ENCODE data around the gene SHROOM3. TPM values are rescaled to one million over a fixed set of nuclear protein-coding genes. Genes with fewer than 3 reads are reported as not detected.

SHROOM3 gene
- total and polyA plus RNA-seq, 2 donors (not counting 1 experiment from before 2014, with no cell fraction given): 0.91 to 1.5 TPM

DNA sequence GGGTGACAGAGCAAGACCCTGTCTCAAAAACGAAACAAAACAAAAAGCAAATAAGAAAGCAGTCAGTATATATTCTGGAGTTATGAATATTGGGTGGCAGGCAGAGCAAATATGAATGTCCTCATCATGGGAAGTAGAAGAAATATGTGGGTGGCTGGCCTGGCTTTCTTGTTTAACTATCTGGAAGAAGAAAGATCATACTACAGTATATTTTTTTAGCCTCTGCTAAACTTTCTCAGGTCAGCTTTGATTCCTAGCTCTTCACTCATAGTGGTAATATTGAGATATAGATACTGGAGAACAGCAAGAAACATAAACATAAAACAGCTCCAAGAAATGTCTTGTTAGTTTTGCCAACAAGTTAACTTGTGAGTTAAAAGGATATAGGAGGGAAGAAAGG lies 270.4 kb downstream of the SHROOM3 start:
- H3K4me1 Mint-ChIP-seq: no peaks in the 10 kb centered on the region
- Histone ChIP-seq H3K9ac (ENCODE audit: low read length) (no peak overlapping the region), H3K4me1 (ENCODE audit: control insufficient read depth in 2 of 2, insufficient read depth in 2 of 2, low read length in 2 of 2) (no peaks in the 10 kb centered on the region), H3K4me3 (ENCODE audit: control extremely low read depth in 1 of 5, extremely low read depth in 1 of 5, insufficient read depth in 1 of 5, low read depth in 2 of 5, low read length in 4 of 5) (no peak overlapping the region), H3K36me3 (replicated peaks in 1 of 2; ENCODE audit: control extremely low read depth in 1 of 2, control insufficient read depth in 1 of 2, extremely low read depth in 1 of 2, insufficient read depth in 2 of 2, low read length in 1 of 2) (no peaks in the 10 kb centered on the region), H3K79me2 (ENCODE audit: control insufficient read depth, insufficient read depth, low read length) (no peaks in the 10 kb centered on the region), H3K27ac (ENCODE audit: low read length in 2 of 2) (no peak overlapping the region), H3K9me3 (ENCODE audit: control extremely low read depth in 1 of 3, control insufficient read depth in 2 of 3, insufficient read depth in 1 of 3, low read length in 2 of 3) (no peaks in the 10 kb centered on the region), H4K20me1 (ENCODE audit: control insufficient read depth, insufficient read depth, low read length, poor library complexity, severe bottlenecking) (no peaks in the 10 kb centered on the region), H3K4me2 (replicated peaks; ENCODE audit: low read depth, low read length, poor library complexity, severe bottlenecking) (no peak overlapping the region), H2AFZ (ENCODE audit: insufficient read depth, low read depth, low read length, poor library complexity, severe bottlenecking) (no peak overlapping the region), H3K27me3 (replicated peaks in 1 of 4; ENCODE audit: control extremely low read depth in 1 of 4, control insufficient read depth in 3 of 4, insufficient read depth in 4 of 4, low read length in 3 of 4) (no peaks in the 10 kb centered on the region)
- intact Hi-C loops (cut with micrococcal nuclease): no loop called here
- TF ChIP-seq, protein P1, sequence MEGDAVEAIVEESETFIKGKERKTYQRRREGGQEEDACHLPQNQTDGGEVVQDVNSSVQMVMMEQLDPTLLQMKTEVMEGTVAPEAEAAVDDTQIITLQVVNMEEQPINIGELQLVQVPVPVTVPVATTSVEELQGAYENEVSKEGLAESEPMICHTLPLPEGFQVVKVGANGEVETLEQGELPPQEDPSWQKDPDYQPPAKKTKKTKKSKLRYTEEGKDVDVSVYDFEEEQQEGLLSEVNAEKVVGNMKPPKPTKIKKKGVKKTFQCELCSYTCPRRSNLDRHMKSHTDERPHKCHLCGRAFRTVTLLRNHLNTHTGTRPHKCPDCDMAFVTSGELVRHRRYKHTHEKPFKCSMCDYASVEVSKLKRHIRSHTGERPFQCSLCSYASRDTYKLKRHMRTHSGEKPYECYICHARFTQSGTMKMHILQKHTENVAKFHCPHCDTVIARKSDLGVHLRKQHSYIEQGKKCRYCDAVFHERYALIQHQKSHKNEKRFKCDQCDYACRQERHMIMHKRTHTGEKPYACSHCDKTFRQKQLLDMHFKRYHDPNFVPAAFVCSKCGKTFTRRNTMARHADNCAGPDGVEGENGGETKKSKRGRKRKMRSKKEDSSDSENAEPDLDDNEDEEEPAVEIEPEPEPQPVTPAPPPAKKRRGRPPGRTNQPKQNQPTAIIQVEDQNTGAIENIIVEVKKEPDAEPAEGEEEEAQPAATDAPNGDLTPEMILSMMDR (IDR thresholded peaks at IDR 0.05): no peak
- TF ChIP-seq EZH2 (IDR thresholded peaks at IDR 0.05; ENCODE audit: borderline replicate concordance, insufficient read depth, low read depth, low read length, poor library complexity, severe bottlenecking): no peak
- no peak overlapping the region for H3K27ac Mint-ChIP-seq
- peaks cover 7% of the 10 kb centered on the region for H3K27me3 Mint-ChIP-seq
- H3K9me3 Mint-ChIP-seq (ENCODE audit: insufficient read depth): no peaks in the 10 kb centered on the region
- no peak overlapping the region for H3K4me3 Mint-ChIP-seq
- ChIA-PET CTCF (no interaction called here), POLR2A (no interaction called here)
- no peak for DNase-seq
- no peak for ATAC-seq (ENCODE audit: low read depth)
- 100% methylated on average over 1 of the region's 1 CpG for WGBS (ENCODE audit: insufficient coverage)

DNA sequence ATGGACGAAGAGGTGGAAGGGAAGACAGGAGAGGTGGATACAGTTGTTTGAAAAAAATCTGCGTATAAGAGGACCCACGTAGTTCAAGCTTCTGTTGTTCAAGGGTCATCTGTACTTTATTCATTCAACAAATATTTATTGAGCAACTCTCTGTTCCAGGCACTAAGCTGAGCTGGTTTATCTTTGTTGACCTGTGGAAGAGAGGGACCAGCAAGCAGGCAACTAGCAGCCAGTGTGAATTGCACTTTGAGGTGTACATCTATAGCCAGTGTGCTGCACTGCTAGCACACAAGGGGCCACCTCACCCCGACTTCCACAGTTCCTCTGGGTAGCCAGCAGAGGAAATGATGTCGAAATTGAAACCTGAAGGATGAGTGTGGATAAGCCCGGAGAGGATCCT lies 271.6 kb downstream of the SHROOM3 start:
- no peaks in the 10 kb centered on the region for H3K4me1 ChIP-seq (ENCODE audit: control insufficient read depth in 2 of 2, insufficient read depth in 2 of 2, low read length in 2 of 2)
- no peak overlapping the region for H3K9ac ChIP-seq (ENCODE audit: low read length)
- WGBS (ENCODE audit: insufficient coverage): 97% methylated on average over 3 of the region's 6 CpGs
- no peaks in the 10 kb centered on the region for H4K20me1 ChIP-seq (ENCODE audit: control insufficient read depth, insufficient read depth, low read length, poor library complexity, severe bottlenecking)
- no peak for TF ChIP-seq EZH2 (IDR thresholded peaks at IDR 0.05; ENCODE audit: borderline replicate concordance, insufficient read depth, low read depth, low read length, poor library complexity, severe bottlenecking)
- TF ChIP-seq, protein P1 (IDR thresholded peaks at IDR 0.05): no peak
- H3K9me3 ChIP-seq (ENCODE audit: control extremely low read depth in 1 of 3, control insufficient read depth in 2 of 3, insufficient read depth in 1 of 3, low read length in 2 of 3): no peaks in the 10 kb centered on the region
- H3K27me3 ChIP-seq (replicated peaks in 1 of 4; ENCODE audit: control extremely low read depth in 1 of 4, control insufficient read depth in 3 of 4, insufficient read depth in 4 of 4, low read length in 3 of 4): no peaks in the 10 kb centered on the region
- intact Hi-C loops (cut with micrococcal nuclease): no loop called here
- ATAC-seq (ENCODE audit: low read depth): no peak
- no peaks in the 10 kb centered on the region for H3K36me3 ChIP-seq (replicated peaks in 1 of 2; ENCODE audit: control extremely low read depth in 1 of 2, control insufficient read depth in 1 of 2, extremely low read depth in 1 of 2, insufficient read depth in 2 of 2, low read length in 1 of 2)
- no peaks in the 10 kb centered on the region for H3K4me1 Mint-ChIP-seq
- no peak overlapping the region for H3K4me3 ChIP-seq (ENCODE audit: control extremely low read depth in 1 of 5, extremely low read depth in 1 of 5, insufficient read depth in 1 of 5, low read depth in 2 of 5, low read length in 4 of 5)
- ChIA-PET POLR2A (no interaction called here), CTCF (no interaction called here)
- H3K79me2 ChIP-seq (ENCODE audit: control insufficient read depth, insufficient read depth, low read length): no peaks in the 10 kb centered on the region
- H2AFZ ChIP-seq (ENCODE audit: insufficient read depth, low read depth, low read length, poor library complexity, severe bottlenecking): no peak overlapping the region
- H3K27ac ChIP-seq (ENCODE audit: low read length in 2 of 2): no peak overlapping the region
- H3K27ac Mint-ChIP-seq: no peak overlapping the region
- H3K4me3 Mint-ChIP-seq: no peak overlapping the region
- H3K9me3 Mint-ChIP-seq (ENCODE audit: insufficient read depth): no peaks in the 10 kb centered on the region
- no peak for DNase-seq
- no peak overlapping the region for H3K4me2 ChIP-seq (replicated peaks; ENCODE audit: low read depth, low read length, poor library complexity, severe bottlenecking)
- peaks cover 7% of the 10 kb centered on the region for H3K27me3 Mint-ChIP-seq
